Ovary (tissue), 9 donors: ENCODE measurements around the gene FKBP1B. TPM values are rescaled to one million over a fixed set of nuclear protein-coding genes. Genes with fewer than 3 reads are reported as not detected.

Experiments
- DNase-seq, 5 donors: peaks; one replicate each; pipeline ENCODE4 v3.0.0-alpha.2; 2019 to 2020
- H3K27ac ChIP-seq, 2 donors: fragments of 200-600 bp; one replicate each; pipeline versions ENCODE4 v1.5.1 to v1.8.0; 2019 to 2022
- H3K27me3 ChIP-seq: fragments of 200-600 bp; one replicate; pipeline ENCODE4 v1.8.0; 2022
- H3K36me3 ChIP-seq: fragments of 200-600 bp; sonication (generic); one replicate; pipeline ENCODE4 v1.5.1; 2019
- H3K4me1 ChIP-seq: one replicate; pipeline ENCODE4 v1.8.1; 2013; ENCODE audit warnings: mild to moderate bottlenecking, moderate library complexity; ENCODE audit not compliant: insufficient read depth
- H3K4me3 ChIP-seq: fragments of 200-600 bp; sonication (generic); one replicate; pipeline ENCODE4 v1.5.1; 2017
- H3K9me3 ChIP-seq, 2 donors: fragments of 200-600 bp in 1 of 2; sonication (generic) in 1 of 2; one replicate each; pipeline versions ENCODE4 v1.5.1 to v1.8.1; 2013 to 2019; ENCODE audit warnings: mild to moderate bottlenecking in 1 of 2, moderate library complexity in 1 of 2
- EP300 ChIP-seq: sonication (generic); formaldehyde crosslinking; IDR thresholded peaks from one replicate; pipeline ENCODE4 v1.6.1; 2017; ENCODE audit warnings: antibody characterized with exemption
- POLR2A ChIP-seq: fragments of 450-650 bp; IDR thresholded peaks from one replicate; pipeline ENCODE4 v1.6.1; 2017; ENCODE audit warnings: antibody characterized with exemption, mild to moderate bottlenecking, moderate library complexity
- WGBS, 3 donors: extraction: QIAGEN DNeasy Blood & Tissue Kit in 1 of 3; methylation state at CpG; one replicate each; pipeline versions ENCODE4 v1.1.5 to v1.1.7; 2013 to 2017; 5-methylcytosine and 5-hydroxymethylcytosine counted together
- intact Hi-C, 4 donors: fragments of 100-400 bp; cut with DNase I; formaldehyde crosslinking; loops; one replicate each; pipeline versions ENCODE4 v1.11.0 to v1.15.1; 2022 to 2023
- polyA plus RNA-seq, 2 donors: library from polyadenylated mRNA; stranded (reverse); fragments of 200-250 nt in 1 of 2; fragments of 350-450 nt in 1 of 2; fragmentation: Illumina TruSeq in 1 of 2; extraction: RNeasy Lipid Tissue Mini Kit (QIAGEN cat#74804) in 1 of 2; gene quantifications; one replicate each; pipeline ENCODE4 v1.2.3, GENCODE V29; 2013 to 2014
- total RNA-seq, 7 donors: library from RNA; depleted of rRNA in 2 of 7; stranded (reverse); fragments of >200 nt in 2 of 7; fragmentation: NEBNext Ultra II Directional in 3 of 7; extraction: Animal tissue kit (Norgen Biotek cat#: 25700) in 3 of 7; gene quantifications; one replicate each; pipeline versions ENCODE4 v1.1.0 to v1.2.4, GENCODE V29; 2016 to 2023
- TF ChIP-seq, protein P1 (sequence below), 3 donors: fragments of 450-650 bp in 2 of 3; fragments of 200-600 bp in 1 of 3; IDR thresholded peaks; one replicate each; pipeline versions ENCODE4 v1.5.1 to v1.8.0; 2016 to 2022; ENCODE audit warnings: antibody characterized with exemption in 3 of 3, mild to moderate bottlenecking in 1 of 3
- donor health status: DM: no; HTN: no; CAD: no; lungs with moderate emphysema.
- donor health status: DM: no; HTN: no; CAD: no.
- donor health status: Bipolar disorder and iron deficiency.
- donor health status: DM: yes; HTN: yes; CAD: no.
- donor health status: DM: no; HTN: no; CAD: no.
- donor health status: DM: yes; HTN: yes; CAD: no.

Gene FKBP1B
- total and polyA plus RNA-seq, 9 donors, result 3.9 to 11.0 (median 5.7) TPM

DNA sequence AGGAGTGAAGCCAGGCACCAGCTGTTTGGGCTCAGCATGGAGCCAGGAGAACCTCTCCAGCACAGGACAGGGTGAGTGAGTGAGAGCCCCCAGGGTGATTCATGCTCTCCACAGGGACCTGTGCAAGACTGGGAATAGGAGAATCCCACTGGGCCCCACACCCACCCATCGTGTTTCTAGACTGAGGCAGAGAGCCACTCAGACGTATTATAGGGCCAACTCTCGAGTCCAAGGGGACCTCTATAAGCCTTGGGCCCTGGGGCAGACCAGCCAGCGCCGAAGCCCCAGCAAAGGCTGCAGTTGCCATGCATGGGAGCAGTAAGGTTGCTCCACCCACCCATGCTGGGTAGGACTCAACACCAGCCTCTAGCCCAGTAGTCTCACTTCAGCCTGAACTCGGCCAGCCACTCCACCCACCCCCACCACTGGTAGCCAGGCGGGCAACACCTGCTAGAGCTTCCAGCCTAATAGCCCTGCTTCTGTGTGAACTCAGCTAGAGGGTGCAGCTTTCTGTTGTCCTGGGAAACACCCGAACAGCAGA, 54.6 kb downstream of the FKBP1B start:
- H3K36me3 ChIP-seq, result no peaks in the 10 kb centered on the region
- H3K9me3 ChIP-seq, result no peaks in the 10 kb centered on the region
- intact Hi-C loops, result no loop called here
- H3K27me3 ChIP-seq, result no peaks in the 10 kb centered on the region
- 93 to 98% (median 93%) methylated on average over 8 of the region's 8 CpGs for WGBS, 3 donors
- no peaks in the 10 kb centered on the region for H3K4me1 ChIP-seq
- TF ChIP-seq EP300, result no peak
- TF ChIP-seq, protein P1, sequence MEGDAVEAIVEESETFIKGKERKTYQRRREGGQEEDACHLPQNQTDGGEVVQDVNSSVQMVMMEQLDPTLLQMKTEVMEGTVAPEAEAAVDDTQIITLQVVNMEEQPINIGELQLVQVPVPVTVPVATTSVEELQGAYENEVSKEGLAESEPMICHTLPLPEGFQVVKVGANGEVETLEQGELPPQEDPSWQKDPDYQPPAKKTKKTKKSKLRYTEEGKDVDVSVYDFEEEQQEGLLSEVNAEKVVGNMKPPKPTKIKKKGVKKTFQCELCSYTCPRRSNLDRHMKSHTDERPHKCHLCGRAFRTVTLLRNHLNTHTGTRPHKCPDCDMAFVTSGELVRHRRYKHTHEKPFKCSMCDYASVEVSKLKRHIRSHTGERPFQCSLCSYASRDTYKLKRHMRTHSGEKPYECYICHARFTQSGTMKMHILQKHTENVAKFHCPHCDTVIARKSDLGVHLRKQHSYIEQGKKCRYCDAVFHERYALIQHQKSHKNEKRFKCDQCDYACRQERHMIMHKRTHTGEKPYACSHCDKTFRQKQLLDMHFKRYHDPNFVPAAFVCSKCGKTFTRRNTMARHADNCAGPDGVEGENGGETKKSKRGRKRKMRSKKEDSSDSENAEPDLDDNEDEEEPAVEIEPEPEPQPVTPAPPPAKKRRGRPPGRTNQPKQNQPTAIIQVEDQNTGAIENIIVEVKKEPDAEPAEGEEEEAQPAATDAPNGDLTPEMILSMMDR (IDR thresholded peaks at IDR 0.05), result no peak
- TF ChIP-seq POLR2A, result no peak
- no peak overlapping the region for H3K4me3 ChIP-seq
- DNase-seq, result no peak
- H3K27ac ChIP-seq, result no peak overlapping the region

DNA sequence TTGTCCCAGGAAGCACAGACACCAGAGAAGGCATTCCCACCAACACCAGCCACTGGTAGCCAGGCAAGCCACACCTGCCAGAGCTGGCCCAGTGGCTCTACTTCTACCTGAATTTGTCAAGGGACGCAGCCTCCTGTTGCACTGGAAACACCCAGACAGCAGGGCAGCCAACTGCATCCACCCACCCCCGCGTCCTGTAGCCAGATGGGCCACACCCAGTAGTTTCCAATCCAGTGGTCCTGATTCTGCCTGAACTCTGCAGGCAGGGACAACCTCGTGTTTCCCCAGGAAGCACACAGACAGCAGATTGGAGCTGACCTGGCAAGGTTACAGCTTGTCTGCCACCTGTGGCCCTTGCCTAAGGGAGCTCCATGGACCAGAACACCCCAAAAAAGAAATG, 55.4 kb downstream of the FKBP1B start:
- no peak for TF ChIP-seq POLR2A
- TF ChIP-seq EP300, result no peak
- TF ChIP-seq, protein P1 (IDR thresholded peaks at IDR 0.05), result no peak
- no peak overlapping the region for H3K27ac ChIP-seq
- no peak overlapping the region for H3K4me3 ChIP-seq
- 78 to 88% (median 83%) methylated on average over 4 of the region's 4 CpGs for WGBS, 3 donors
- H3K9me3 ChIP-seq, result no peaks in the 10 kb centered on the region
- no peaks in the 10 kb centered on the region for H3K27me3 ChIP-seq
- no peaks in the 10 kb centered on the region for H3K36me3 ChIP-seq
- no peak for DNase-seq
- H3K4me1 ChIP-seq, result no peaks in the 10 kb centered on the region
- intact Hi-C loops, result no loop called here

DNA sequence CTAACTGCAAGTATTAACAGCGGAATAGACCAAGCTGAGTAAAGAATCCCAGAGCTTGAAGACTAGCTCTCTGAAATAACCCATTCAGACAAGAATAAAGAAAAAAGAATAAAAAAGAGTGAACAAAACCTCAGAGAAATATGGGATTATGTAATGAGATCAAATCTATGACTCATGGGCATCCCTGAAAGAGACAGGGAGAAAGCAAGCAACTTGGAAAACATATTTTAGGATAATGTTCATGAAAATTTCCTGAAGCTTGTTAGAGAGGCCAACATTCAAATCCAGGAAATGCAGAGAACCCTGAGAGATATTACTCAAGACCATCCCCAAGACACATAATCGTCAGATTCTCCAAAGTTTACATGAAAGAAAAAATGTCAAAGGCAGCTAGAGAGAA, 56.3 kb downstream of the FKBP1B start:
- 49 to 50% (median 50%) methylated on average over 2 of the region's 2 CpGs for WGBS, 3 donors
- no peaks in the 10 kb centered on the region for H3K9me3 ChIP-seq
- no peaks in the 10 kb centered on the region for H3K36me3 ChIP-seq
- H3K4me1 ChIP-seq, result peaks cover 4% of the 10 kb centered on the region
- H3K4me3 ChIP-seq, result no peak overlapping the region
- TF ChIP-seq, protein P1 (IDR thresholded peaks at IDR 0.05), result no peak
- TF ChIP-seq POLR2A, result no peak
- no peak for TF ChIP-seq EP300
- H3K27me3 ChIP-seq, result no peaks in the 10 kb centered on the region
- no peak for DNase-seq
- intact Hi-C loops, result no loop called here
- no peak overlapping the region for H3K27ac ChIP-seq

DNA sequence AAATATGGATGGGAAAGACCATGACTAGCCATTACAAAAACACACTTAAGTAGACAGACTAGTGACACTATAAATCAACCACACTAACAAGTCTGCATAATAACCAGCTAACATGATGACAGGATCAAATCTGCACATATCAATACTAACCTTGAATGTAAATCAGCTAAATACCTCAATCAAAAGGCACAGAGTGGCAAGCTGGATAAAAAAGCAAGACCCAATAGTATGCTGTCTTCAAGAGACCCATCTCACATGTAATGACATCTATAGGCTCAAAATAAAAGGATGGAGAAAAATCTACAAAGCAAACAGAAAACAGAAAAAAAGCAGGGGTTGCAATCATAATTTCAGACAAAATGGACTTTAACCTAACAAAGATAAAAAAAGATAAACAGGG, 57.2 kb downstream of the FKBP1B start:
- H3K9me3 ChIP-seq, result no peaks in the 10 kb centered on the region
- no peak overlapping the region for H3K4me3 ChIP-seq
- no peak overlapping the region for H3K27ac ChIP-seq
- TF ChIP-seq POLR2A (no peak), EP300 (no peak)
- TF ChIP-seq, protein P1 (IDR thresholded peaks at IDR 0.05), result no peak
- H3K4me1 ChIP-seq, result peaks cover 7% of the 10 kb centered on the region
- H3K36me3 ChIP-seq, result no peaks in the 10 kb centered on the region
- intact Hi-C loops, result no loop called here
- H3K27me3 ChIP-seq, result no peaks in the 10 kb centered on the region
- no peak for DNase-seq
